NB4 (cell line): ENCODE data around the gene GABBR2.

Experiments
- POLR2A ChIP-seq: IDR thresholded peaks from 2 replicates; pipeline ENCODE4 v1.6.1; 2011; ENCODE audit warnings: mild to moderate bottlenecking; ENCODE audit not compliant: insufficient read length; ENCODE audit errors: extremely low read depth
- TF ChIP-seq, protein P1 (sequence below): IDR thresholded peaks from one replicate; pipeline ENCODE4 v1.5.1; 2012; ENCODE audit warnings: low read depth, low read length

DNA sequence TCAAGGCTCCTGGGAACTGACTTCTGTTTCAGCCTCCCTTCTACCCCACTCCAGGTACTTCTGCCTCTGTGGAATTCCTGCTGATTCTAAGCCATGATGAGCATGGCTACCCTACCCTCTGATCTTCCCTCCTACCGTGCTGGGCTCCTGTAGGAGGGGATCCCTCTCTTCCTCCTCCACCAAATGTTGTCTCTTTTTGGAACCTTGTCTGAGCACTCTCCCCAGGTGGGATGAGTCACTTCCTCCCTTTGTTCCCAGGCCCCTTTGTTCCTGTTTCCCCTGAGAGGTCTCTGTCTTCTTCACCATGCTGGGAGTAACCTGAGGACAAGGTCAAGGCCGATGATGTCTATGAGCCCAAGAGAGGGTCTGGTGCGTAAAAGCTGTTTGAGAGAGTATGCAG, 213.2 kb downstream of the GABBR2 start:
- TF ChIP-seq POLR2A, result no peak
- TF ChIP-seq, protein P1, sequence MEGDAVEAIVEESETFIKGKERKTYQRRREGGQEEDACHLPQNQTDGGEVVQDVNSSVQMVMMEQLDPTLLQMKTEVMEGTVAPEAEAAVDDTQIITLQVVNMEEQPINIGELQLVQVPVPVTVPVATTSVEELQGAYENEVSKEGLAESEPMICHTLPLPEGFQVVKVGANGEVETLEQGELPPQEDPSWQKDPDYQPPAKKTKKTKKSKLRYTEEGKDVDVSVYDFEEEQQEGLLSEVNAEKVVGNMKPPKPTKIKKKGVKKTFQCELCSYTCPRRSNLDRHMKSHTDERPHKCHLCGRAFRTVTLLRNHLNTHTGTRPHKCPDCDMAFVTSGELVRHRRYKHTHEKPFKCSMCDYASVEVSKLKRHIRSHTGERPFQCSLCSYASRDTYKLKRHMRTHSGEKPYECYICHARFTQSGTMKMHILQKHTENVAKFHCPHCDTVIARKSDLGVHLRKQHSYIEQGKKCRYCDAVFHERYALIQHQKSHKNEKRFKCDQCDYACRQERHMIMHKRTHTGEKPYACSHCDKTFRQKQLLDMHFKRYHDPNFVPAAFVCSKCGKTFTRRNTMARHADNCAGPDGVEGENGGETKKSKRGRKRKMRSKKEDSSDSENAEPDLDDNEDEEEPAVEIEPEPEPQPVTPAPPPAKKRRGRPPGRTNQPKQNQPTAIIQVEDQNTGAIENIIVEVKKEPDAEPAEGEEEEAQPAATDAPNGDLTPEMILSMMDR, result no peak
